Stimulated activated CD4-positive, alpha-beta T cell treated with anti-CD3 and anti-CD28 coated beads, Interleukin-2, amount 100 ng/mL, for 4 hours (primary cell): ENCODE results near the gene PDCD7.
"Not testable (repeated sequence)": the region's sequence is repeated elsewhere in the genome, so short reads cannot be mapped to it uniquely, and the experiment has no call there.

Experiments
- DNase-seq: peaks from one replicate; pipeline ENCODE4 v3.0.0-alpha.2; 2020; ENCODE audit warnings: low read depth

Gene PDCD7

GRCh38 chr15:65115542-65115941, 18.1 kb downstream of the PDCD7 start:
- DNase-seq: no peak

- DNase-seq: no peak
Measured at GRCh38 chr15:65115086-65115485, 18.5 kb downstream of the PDCD7 start, which contains the start of gene UBAP1L. Gene UBAP1L, minus strand, starts transcription at chr15:65115200. Its CDS starts 8,985 bp downstream, at chr15:65106215.

- no peak for DNase-seq
Measured at GRCh38 chr15:65110676-65111292, 22.8 kb downstream of the PDCD7 start.

- DNase-seq: no peak
Measured at GRCh38 chr15:65106011-65106590, 27.5 kb downstream of the PDCD7 start.

- DNase-seq: no peak
Measured at GRCh38 chr15:65105038-65105437, 28.6 kb downstream of the PDCD7 start.

- no peak for DNase-seq
Measured at GRCh38 chr15:65102912-65103311, 30.7 kb downstream of the PDCD7 start.

GRCh38 chr15:65101891-65102708, 31.5 kb downstream of the PDCD7 start:
- DNase-seq: no peak

GRCh38 chr15:65101411-65101890, 32.2 kb downstream of the PDCD7 start:
- DNase-seq: peak; percentile 12

GRCh38 chr15:65100442-65100841, 33.2 kb downstream of the PDCD7 start:
- DNase-seq: no peak

GRCh38 chr15:65099801-65100200, 33.8 kb downstream of the PDCD7 start:
- not testable (repeated sequence) for DNase-seq

- no peak for DNase-seq
Measured at GRCh38 chr15:65099336-65099735, 34.3 kb downstream of the PDCD7 start.

- DNase-seq: no peak
Measured at GRCh38 chr15:65097651-65098263, 35.9 kb downstream of the PDCD7 start.

- DNase-seq: no peak
Measured at GRCh38 chr15:65096481-65097385, 36.9 kb downstream of the PDCD7 start.

- no peak for DNase-seq
Measured at GRCh38 chr15:65095747-65096104, 37.9 kb downstream of the PDCD7 start.

GRCh38 chr15:65095011-65095746, 38.4 kb downstream of the PDCD7 start:
- DNase-seq: no peak

- DNase-seq: no peak
Measured at GRCh38 chr15:65094294-65094995, 39.2 kb downstream of the PDCD7 start.

- DNase-seq: not testable (repeated sequence)
Measured at GRCh38 chr15:65093793-65094170, 39.8 kb downstream of the PDCD7 start.

GRCh38 chr15:65092911-65093792, 40.5 kb downstream of the PDCD7 start:
- no peak for DNase-seq
